ENCODE results near the gene BEST4. TPM values are rescaled to one million over a fixed set of nuclear protein-coding genes. Genes with fewer than 3 reads are reported as not detected.

Gene BEST4
- total RNA-seq, 1 experiment from 2014 or later = 1.3 TPM

- Histone ChIP-seq H3K79me2 (ENCODE audit: low read depth) (peaks cover 28% of the 10 kb centered on the region), H3F3A (ENCODE audit: insufficient read depth, low read depth) (peaks cover 87% of the 10 kb centered on the region), H3K27me3 (ENCODE audit: insufficient read depth, low read depth) (no peaks in the 10 kb centered on the region), H3K4me3 (peak within 1 kb of the TSS; percentile 30; the same call in 1 of the 2 replicates), H4K20me1 (ENCODE audit: insufficient read depth) (no peaks in the 10 kb centered on the region), H3K27ac (peak within 1 kb of the TSS; percentile 98), H3K4me2 (peak within 1 kb of the TSS; percentile 70), H3K4me1 (replicated peaks; ENCODE audit: insufficient read depth) (peaks cover 98% of the 10 kb centered on the region), H3K36me3 (ENCODE audit: low read depth) (peaks cover 10% of the 10 kb centered on the region; the same call in 1 of the 2 replicates), H3K9me2 (ENCODE audit: insufficient read depth) (no peaks in the 10 kb centered on the region), H2AFZ (no peak within 1 kb of the TSS), H3K9me3 (ENCODE audit: insufficient read depth, low read depth) (no peaks in the 10 kb centered on the region)
- intact Hi-C loops (cut with micrococcal nuclease; ENCODE audit: unreplicated experiment) = loop anchor here (2.0 to 10.0 kb wide), 5 partner anchors 72 to 880 kb away; partner anchors contain the start of genes ARMH1, GPBP1L1, KIF2C and NASP
- TSS peak; percentile 84 for BruUV-seq (replicated peaks)
- TF ChIP-seq EZH2 (IDR thresholded peaks at IDR 0.05; ENCODE audit: low read depth) = no peak
- no peak for TF ChIP-seq CTCF (conservative IDR thresholded peaks at IDR 0.05)
- DNase-seq = no peak
- ChIA-PET CTCF (no interaction called here), POLR2A (ENCODE audit: unreplicated experiment) (interaction anchor here (0.7 to 1.2 kb wide), 2 partner anchors 12 to 32 kb away, joined by 5 to 9 read pairs; partner anchors contain the start of gene RPS8)
These were observed 18.9 kb upstream of the BEST4 start, which contains the start of gene DYNLT4 for GRCh38 chr1:44806704-44807363. TSS of gene DYNLT4 (minus strand) at chr1:44807351. CDS start at chr1:44806668, 683 bp downstream.

DNA sequence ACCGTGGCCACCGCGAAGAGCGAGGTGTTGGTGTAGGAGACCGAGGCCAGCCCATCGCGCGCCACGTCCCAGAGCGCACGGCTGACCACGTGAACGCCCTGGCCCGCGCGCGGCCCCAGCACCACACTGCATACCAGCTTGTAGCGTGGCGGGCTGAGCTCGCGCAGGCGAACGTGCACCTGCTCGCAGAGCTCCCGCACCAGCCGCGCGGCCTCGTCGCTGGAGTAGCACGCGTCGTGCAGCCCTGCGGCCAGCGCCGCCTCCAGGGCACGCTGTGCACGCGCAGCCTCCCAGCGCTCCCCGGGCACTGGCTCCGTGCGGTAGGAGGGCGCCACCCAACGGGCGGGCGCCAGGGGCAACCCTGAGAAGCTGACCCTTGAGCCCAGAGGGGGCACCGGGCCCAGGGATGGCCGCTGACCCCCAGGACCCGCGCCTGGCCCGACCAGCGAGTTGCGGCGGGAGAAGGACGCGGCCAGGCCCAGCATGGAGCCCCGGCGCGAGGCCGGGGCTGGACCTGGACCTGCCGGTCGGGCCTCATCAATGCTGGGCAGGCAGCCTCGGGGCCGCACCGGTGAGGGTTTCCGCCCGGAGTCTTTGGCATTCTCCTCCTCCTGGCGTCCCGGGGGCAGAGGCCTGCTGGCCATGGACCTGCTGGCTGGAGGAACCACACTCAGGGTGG lies 18.2 kb upstream of the BEST4 start:
- TF ChIP-seq CTCF (conservative IDR thresholded peaks at IDR 0.05) (no peak), EZH2 (IDR thresholded peaks at IDR 0.05; ENCODE audit: low read depth) (no peak)
- peak overlapping the region; percentile 70 for H3K4me2 ChIP-seq
- H3F3A ChIP-seq (ENCODE audit: insufficient read depth, low read depth) = peaks cover 82% of the 10 kb centered on the region
- peak overlapping the region; percentile 98 for H3K27ac ChIP-seq
- ChIA-PET CTCF (no interaction called here), POLR2A (ENCODE audit: unreplicated experiment) (interaction anchor here (0.6 to 0.7 kb wide), 2 partner anchors 31 to 429 kb away, joined by 3 to 9 read pairs; partner anchors contain the start of gene RPS8)
- peaks cover 10% of the 10 kb centered on the region; the same call in 1 of the 2 replicates for H3K36me3 ChIP-seq (ENCODE audit: low read depth)
- peaks cover 34% of the 10 kb centered on the region for H3K79me2 ChIP-seq (ENCODE audit: low read depth)
- no peaks in the 10 kb centered on the region for H3K9me3 ChIP-seq (ENCODE audit: insufficient read depth, low read depth)
- H3K4me1 ChIP-seq (replicated peaks; ENCODE audit: insufficient read depth) = peaks cover 92% of the 10 kb centered on the region
- no peaks in the 10 kb centered on the region for H3K27me3 ChIP-seq (ENCODE audit: insufficient read depth, low read depth)
- H3K4me3 ChIP-seq = peak overlapping the region; percentile 12; the same call in 1 of the 2 replicates
- DNase-seq = no peak
- intact Hi-C loops (cut with micrococcal nuclease; ENCODE audit: unreplicated experiment) = loop anchor here (2.0 to 10.0 kb wide), 5 partner anchors 71 to 881 kb away; partner anchors contain the start of genes ARMH1, GPBP1L1, KIF2C and NASP
- no TSS peak for BruUV-seq (replicated peaks)
- no peaks in the 10 kb centered on the region for H3K9me2 ChIP-seq (ENCODE audit: insufficient read depth)
- H4K20me1 ChIP-seq (ENCODE audit: insufficient read depth) = no peaks in the 10 kb centered on the region
- no peak overlapping the region for H2AFZ ChIP-seq

DNA sequence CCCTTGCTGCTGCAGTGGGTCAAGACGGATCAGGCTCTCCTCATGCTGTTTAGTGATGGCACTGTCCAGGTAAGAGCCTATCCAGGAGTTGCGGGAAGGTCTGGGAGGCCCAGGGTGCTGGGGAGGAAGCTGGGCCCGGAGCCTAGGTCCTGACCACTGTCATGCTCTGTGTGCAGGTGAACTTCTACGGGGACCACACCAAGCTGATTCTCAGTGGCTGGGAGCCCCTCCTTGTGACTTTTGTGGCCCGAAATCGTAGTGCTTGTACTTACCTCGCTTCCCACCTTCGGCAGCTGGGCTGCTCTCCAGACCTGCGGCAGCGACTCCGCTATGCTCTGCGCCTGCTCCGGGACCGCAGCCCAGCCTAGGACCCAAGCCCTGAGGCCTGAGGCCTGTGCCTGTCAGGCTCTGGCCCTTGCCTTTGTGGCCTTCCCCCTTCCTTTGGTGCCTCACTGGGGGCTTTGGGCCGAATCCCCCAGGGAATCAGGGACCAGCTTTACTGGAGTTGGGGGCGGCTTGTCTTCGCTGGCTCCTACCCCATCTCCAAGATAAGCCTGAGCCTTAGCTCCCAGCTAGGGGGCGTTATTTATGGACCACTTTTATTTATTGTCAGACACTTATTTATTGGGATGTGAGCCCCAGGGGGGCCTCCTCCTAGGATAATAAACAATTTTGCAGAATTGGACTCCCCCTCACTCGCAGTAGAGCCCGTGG lies 17.5 kb upstream of the BEST4 start:
- ChIA-PET POLR2A (ENCODE audit: unreplicated experiment) (interaction anchor here (0.6 kb wide), 1 partner anchor 428 kb away, joined by 3 read pairs; no protein-coding TSS in a partner anchor), CTCF (no interaction called here)
- no peaks in the 10 kb centered on the region for H4K20me1 ChIP-seq (ENCODE audit: insufficient read depth)
- peaks cover 85% of the 10 kb centered on the region for H3K4me1 ChIP-seq (replicated peaks; ENCODE audit: insufficient read depth)
- no peak overlapping the region for H2AFZ ChIP-seq
- H3F3A ChIP-seq (ENCODE audit: insufficient read depth, low read depth) = peaks cover 75% of the 10 kb centered on the region
- peaks cover 41% of the 10 kb centered on the region for H3K79me2 ChIP-seq (ENCODE audit: low read depth)
- TF ChIP-seq EZH2 (IDR thresholded peaks at IDR 0.05; ENCODE audit: low read depth) (no peak), CTCF (conservative IDR thresholded peaks at IDR 0.05) (no peak)
- no peaks in the 10 kb centered on the region for H3K9me3 ChIP-seq (ENCODE audit: insufficient read depth, low read depth)
- no TSS peak for BruUV-seq (replicated peaks)
- peaks cover 10% of the 10 kb centered on the region; the same call in 1 of the 2 replicates for H3K36me3 ChIP-seq (ENCODE audit: low read depth)
- peak overlapping the region; percentile 98 for H3K27ac ChIP-seq
- H3K9me2 ChIP-seq (ENCODE audit: insufficient read depth) = no peaks in the 10 kb centered on the region
- intact Hi-C loops (cut with micrococcal nuclease; ENCODE audit: unreplicated experiment) = loop anchor here (2.0 to 10.0 kb wide), 5 partner anchors 71 to 881 kb away; partner anchors contain the start of genes ARMH1, GPBP1L1, KIF2C and NASP
- DNase-seq = no peak
- peak overlapping the region; percentile 11; the same call in 1 of the 2 replicates for H3K4me2 ChIP-seq
- H3K4me3 ChIP-seq = no peak overlapping the region
- H3K27me3 ChIP-seq (ENCODE audit: insufficient read depth, low read depth) = no peaks in the 10 kb centered on the region

All from PC-9 (cell line).